GM19025 (cell line): ENCODE data around the gene TSC22D4.
A peak's percentile ranks its signal among the peaks of the same experiment; 100 is the strongest.
"Not testable (repeated sequence)": the region's sequence is repeated elsewhere in the genome, so short reads cannot be mapped to it uniquely, and the experiment has no call there.

Experiments used
- ATAC-seq: cut with Tn5 transposase; IDR thresholded peaks from one replicate; pipeline ENCODE4 v1.9.1; 2021; ENCODE audit warnings: mild to moderate bottlenecking, low read depth, moderate library complexity; ENCODE audit not compliant: unreplicated experiment

Gene TSC22D4

GRCh38 chr7:100476101-100476780 lies 2.8 kb downstream of the TSC22D4 start:
- no peak for ATAC-seq

DNA sequence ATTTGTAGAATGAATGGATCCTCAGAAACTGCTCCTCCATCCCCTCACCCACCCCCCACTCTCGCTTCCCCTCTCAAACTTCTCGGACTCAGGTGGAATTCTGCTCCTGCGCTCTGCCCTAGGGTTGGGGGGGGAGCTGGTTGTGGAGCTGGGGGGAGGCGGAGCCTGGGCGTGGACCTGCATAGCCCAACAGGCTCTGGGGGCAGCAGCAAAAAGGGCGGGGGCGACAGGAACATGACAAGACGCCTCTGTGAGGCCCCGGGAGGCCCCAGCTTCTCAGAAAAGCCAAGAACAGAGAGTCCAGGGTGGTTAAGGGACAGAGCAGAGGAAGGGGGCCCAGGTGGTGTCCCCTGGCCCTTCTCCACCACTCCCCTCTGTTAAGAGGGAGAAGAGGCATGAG lies 3.5 kb downstream of the TSC22D4 start:
- ATAC-seq: no peak

GRCh38 chr7:100472854-100473499 lies 6.0 kb downstream of the TSC22D4 start:
- ATAC-seq: no peak

DNA sequence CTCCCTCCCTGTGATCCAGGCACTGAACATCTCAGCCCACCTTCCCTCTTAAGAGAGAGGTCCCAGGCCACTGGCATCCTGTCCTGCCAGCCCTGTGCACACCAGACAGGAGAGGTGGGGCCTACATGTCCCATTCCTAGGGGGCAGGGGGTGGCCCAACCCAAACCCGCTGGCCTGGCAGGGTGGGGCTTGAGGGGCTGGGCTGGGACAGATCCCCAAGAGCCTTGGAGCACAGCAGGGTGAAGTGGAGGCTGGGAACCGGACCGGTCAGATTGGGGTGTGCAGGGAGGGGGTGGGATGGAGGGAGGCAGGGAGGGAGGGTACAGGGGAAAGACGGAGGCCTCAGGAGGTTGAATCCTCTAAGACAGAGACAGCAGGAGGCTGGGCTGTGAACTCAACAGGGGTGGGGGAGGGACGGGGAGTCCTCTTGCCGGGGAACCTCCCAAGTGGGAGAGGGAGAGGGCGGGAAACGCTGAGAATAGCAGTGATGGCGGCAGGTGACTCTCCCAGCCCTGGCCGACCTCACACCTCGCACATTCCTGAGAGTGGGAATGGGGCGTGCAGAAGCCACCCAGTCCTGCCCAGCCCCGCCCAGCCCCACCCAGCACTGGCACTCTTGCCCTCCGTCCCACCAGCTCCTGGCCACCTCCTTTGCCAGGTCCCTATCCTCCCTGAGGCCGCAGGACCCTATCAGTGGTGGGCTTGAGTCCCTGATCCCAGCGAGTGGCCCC lies 6.7 kb downstream of the TSC22D4 start:
- no peak for ATAC-seq

DNA sequence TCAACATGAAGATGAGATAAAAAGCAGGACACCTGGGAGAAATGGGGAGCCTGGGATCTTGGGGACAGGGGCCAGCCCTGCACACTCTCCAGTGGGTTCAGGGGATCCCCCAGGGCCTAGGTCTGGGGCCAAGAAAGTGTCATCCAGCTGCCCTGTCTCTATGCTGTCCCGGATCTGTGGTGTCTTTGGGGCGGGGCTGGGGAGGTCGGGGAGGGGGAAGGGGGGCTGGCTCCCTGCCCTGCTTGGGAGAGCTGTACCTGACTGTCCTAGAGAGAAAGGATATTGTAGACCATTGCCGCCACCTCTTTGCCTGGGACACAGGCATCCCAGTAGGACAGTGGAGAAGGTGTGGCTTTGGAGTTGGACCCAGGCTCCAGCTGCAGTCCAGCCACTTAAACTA lies 8.0 kb downstream of the TSC22D4 start:
- ATAC-seq: no peak

- peak; percentile 46 for ATAC-seq
These were observed 9.6 kb downstream of the TSC22D4 start for GRCh38 chr7:100469227-100470044.

- ATAC-seq: no peak
These were observed 11.2 kb downstream of the TSC22D4 start for GRCh38 chr7:100467638-100468373.

GRCh38 chr7:100466653-100467605 lies 12.1 kb downstream of the TSC22D4 start:
- no peak for ATAC-seq

- no peak for ATAC-seq
These were observed 13.2 kb downstream of the TSC22D4 start for GRCh38 chr7:100465702-100466311.

GRCh38 chr7:100465299-100465698 lies 13.7 kb downstream of the TSC22D4 start:
- no peak for ATAC-seq

DNA sequence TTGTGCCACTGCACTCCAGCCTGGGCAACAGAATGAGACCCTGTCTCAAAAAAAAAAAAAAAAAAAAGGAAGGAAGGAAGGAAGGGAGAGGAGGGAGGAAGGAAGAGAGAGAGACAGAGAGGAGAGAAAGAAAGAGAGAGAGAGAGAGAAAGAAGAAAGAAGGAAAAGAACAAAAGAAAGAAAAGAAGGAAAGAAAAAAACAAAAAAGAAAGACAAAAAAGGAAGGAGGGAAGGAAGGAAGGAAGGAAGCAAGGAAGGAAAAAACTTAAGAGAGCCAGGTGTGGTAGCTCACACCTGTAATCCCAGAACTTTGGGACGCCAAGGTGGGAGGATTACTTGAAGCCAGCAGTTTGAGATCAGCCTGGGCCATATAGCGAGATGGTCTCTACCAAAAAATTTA lies 14.2 kb downstream of the TSC22D4 start:
- ATAC-seq: no peak

- no peak for ATAC-seq
These were observed 14.8 kb downstream of the TSC22D4 start, which contains the start of gene SPACDR for GRCh38 chr7:100464210-100464660. Gene SPACDR, minus strand, starts transcription at chr7:100464260. Its CDS starts 235 bp downstream, at chr7:100464025.

DNA sequence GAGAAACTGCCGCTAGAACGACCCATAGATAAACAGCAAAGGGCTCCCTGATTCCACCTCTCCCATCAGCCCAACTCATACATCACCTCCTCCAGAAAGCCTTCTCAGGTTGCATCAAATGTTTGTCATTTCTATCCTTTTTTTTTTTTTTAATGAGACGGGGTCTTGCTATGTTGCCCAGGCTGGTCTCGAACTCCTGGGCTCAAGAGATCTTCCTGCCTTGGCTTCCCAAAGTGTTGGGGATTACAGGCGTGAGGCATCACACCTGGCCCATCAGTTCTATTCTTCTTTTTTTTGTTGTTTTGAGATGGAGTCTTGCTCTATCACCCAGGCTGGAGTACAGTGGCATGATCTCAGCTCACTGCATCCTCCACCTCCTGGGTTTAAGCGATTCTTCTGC lies 22.0 kb downstream of the TSC22D4 start:
- no peak for ATAC-seq

DNA sequence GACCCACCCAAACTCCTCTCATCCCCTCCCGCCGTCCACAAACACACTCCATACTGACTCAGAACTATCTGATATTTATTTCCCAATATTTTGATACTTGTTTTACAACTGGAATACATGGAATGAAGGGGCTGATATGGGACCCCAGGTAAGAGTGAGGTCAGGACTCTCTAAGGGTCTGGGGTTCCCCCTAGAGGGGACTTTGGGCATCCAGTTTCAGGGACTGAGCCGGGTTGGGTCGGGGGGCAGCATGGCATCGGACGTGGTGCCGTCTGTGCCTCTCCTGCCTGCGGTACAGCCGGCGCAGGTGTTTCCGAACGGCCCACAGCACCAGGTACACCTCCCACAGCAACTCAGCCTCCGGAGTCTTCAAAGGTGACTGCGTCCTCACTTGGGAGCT lies 22.5 kb downstream of the TSC22D4 start:
- no peak for ATAC-seq

DNA sequence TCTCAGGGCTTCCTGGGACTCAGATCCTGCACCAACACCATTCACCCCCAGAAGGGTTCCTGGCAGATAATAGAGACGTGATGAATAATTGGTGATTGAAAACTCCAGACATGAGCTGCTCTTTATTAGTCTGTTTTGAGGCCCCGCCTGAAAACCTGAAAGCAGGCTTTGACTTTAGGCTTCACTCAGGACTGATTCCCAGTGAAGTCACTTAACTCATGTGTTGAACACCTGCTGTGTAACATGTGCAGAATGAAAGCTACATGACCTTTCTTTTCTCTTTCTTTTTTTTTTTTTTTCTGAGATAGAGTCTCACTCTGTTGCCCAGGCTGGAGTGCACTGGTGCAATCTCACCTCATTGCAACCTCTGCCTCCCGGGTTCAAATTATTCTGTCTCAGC lies 23.8 kb downstream of the TSC22D4 start:
- ATAC-seq: no peak

GRCh38 chr7:100453854-100454253 lies 25.2 kb downstream of the TSC22D4 start:
- not testable (repeated sequence) for ATAC-seq

- ATAC-seq: no peak
These were observed 26.5 kb downstream of the TSC22D4 start for GRCh38 chr7:100452513-100452912.

DNA sequence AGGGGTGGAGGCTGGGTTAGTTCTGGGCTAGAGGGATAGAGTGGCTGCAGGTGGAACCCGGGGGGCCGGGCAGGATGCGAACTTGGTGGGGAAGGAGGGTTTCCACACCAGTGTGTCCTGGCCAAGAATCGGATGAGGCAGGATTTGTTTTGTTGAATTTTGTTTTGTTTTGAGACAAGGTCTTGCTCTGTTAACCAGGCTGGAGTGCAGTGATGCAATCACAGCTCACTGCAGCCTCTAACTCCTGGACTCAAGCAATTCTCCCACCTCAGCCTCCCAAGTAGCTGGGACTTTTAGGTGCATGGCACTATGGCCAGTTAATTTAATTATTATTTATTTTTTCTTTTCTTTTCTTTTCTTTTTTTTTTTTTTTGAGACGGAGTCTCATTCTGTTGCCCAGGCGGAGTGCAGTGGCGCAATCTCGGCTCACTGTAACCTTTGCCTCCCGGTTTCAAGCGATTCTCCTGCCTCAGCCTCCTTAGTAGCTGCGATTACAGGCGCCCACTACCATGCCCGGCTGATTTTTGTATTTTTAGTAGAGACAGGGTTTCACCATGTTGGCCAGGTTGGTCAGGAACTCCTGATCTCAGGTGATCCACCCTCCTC lies 29.7 kb downstream of the TSC22D4 start:
- no peak for ATAC-seq
